Dendritic cell treated with granulocyte-macrophage colony-stimulating factor and Interleukin-4, amounts not matched to agents 40 ng/mL and 50 ng/mL, for 4 days (primary cell): Measurements from ENCODE around the gene FOXO6.

ENCODE experiments used
- H3K27ac Mint-ChIP-seq: one replicate; pipeline ENCODE4 v1.8.0; 2022; ENCODE audit warnings: mild to moderate bottlenecking, mixed read lengths
- H3K27me3 Mint-ChIP-seq: one replicate; pipeline ENCODE4 v1.8.0; 2022; ENCODE audit warnings: mild to moderate bottlenecking, mixed read lengths
- H3K36me3 Mint-ChIP-seq: one replicate; pipeline ENCODE4 v1.8.0; 2022; ENCODE audit warnings: low read depth, mixed read lengths
- H3K4me1 Mint-ChIP-seq: one replicate; pipeline ENCODE4 v1.8.0; 2022; ENCODE audit warnings: low read depth, mixed read lengths
- H3K4me3 Mint-ChIP-seq: one replicate; pipeline ENCODE4 v1.8.0; 2022; ENCODE audit warnings: mild to moderate bottlenecking, moderate library complexity, mixed read lengths
- H3K9me3 Mint-ChIP-seq: one replicate; pipeline ENCODE4 v1.8.0; 2022; ENCODE audit warnings: mixed read lengths
- intact Hi-C: fragments of 100-400 bp; cut with micrococcal nuclease; formaldehyde crosslinking; loops from one replicate; pipeline ENCODE4 v1.15.0; 2022

The FOXO6 gene

DNA sequence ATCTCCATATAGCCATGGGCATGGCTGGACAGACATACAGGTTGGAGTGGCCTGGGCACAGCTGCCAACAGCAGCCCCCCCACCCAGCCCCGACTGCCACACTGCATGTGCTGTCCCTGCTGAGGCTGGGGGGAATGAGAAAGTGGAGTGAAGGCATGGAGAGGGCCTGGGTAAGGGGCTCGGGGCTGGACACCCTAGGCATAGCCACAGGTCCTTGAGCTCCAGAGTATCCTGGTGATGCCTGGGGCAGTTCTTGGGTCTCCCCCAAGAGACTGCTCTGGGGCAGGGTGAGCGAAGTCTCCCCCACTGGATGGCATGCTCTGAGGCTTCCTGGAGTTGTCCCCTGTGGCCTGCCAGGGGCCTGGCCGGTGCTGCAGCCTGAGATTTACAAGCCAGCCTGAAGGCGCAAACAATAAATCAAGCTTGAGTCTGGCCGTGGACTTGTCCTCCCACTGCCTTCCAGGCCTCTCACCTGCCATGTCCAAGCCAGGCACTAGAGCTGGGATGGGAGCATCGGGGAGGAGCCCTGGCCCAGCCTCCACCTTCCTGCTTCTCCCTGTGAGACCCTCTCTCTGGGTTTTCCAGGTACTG is 53.6 kb downstream of the FOXO6 start:
- Mint-ChIP-seq H3K4me3 (no peak overlapping the region), H3K27ac (no peak overlapping the region), H3K36me3 (no peaks in the 10 kb centered on the region), H3K27me3 (peaks cover 21% of the 10 kb centered on the region), H3K4me1 (peaks cover 11% of the 10 kb centered on the region), H3K9me3 (no peaks in the 10 kb centered on the region)
- intact Hi-C loops = no loop called here

DNA sequence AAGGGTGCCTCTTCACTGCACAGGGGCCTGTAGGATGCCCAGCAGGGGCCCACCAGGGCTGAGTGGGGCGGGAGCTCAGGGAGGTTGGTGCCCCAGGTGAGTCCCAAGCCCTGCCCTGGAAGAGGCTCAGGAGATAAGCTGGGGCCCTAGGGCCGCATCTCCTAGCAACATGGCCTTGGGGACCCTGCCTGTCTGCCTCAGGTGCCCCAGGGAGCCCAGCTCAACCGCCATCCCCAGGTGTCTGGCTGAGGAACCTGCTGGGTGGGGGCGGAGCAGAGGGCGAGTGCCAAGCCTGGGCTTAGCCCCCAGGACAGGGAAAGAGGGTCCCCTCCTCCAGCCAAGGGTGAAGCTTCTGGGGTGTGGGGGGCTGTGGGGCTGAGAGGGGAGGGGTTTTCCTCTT is 54.8 kb downstream of the FOXO6 start:
- Mint-ChIP-seq H3K9me3 (no peaks in the 10 kb centered on the region), H3K27me3 (peaks cover 16% of the 10 kb centered on the region), H3K36me3 (no peaks in the 10 kb centered on the region), H3K4me1 (peaks cover 11% of the 10 kb centered on the region), H3K27ac (no peak overlapping the region), H3K4me3 (no peak overlapping the region)
- intact Hi-C loops = no loop called here

DNA sequence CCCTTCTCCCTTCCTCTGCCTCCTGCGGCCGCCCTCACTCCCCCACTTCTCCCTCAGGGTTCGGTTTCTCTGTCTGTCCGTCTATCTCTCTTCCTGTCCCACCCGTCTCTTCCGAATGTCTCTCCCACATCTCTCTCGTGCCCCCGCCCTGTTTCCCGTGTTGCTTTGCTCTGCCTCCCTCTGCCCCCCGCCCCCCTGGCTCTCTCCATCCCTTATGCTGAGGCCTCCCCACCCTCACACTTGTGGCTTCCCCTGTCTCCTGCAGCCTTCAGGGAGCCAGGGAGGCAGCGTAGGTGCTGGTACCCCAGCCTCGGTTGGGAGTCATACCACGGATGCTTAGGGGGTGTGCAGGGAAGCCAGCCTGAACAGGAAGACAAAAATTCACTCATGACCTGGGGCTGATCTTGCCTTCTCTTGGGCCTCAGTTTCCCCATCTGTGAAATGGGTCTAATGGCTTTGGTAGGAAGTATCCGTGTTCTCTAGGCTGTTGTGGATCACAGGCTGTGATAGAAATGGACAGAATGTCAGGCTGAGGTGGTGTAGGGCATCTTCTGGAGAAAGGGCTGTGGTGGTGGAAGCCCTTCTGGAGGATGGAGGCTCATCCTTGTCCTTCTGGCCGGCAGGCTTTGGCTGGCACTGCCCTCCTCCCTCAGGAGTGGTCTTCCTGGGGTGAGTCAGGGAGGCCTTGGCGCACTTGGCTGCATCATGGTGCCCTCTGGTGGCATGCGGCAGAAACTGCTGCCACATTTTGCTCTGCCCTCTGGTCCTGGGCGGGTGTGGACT is 55.5 kb downstream of the FOXO6 start:
- H3K4me1 Mint-ChIP-seq = peaks cover 11% of the 10 kb centered on the region
- H3K9me3 Mint-ChIP-seq = no peaks in the 10 kb centered on the region
- H3K36me3 Mint-ChIP-seq = no peaks in the 10 kb centered on the region
- no peak overlapping the region for H3K27ac Mint-ChIP-seq
- H3K27me3 Mint-ChIP-seq = peaks cover 16% of the 10 kb centered on the region
- intact Hi-C loops = loop anchor here (1.0 kb wide), 2 partner anchors 93 to 148 kb away; no protein-coding TSS in a partner anchor
- H3K4me3 Mint-ChIP-seq = no peak overlapping the region

DNA sequence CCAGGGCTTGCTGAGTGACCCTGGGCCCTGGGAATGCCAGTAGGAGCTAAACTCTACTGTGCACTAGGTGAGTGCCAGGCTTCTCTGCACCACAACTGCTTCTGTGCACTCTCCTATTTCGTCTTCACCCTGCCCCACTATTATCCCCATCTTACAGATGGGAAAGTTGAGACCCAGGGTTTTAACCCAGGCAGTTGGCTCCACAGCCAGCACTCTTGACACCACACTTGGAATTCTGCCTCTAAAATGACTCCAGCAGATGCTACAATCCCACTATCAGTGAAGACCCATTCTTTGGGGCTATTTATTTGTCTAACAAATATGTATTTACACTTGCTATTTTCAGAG is 56.1 kb downstream of the FOXO6 start:
- intact Hi-C loops = loop anchor here (1.0 kb wide), 2 partner anchors 94 to 149 kb away; no protein-coding TSS in a partner anchor
- Mint-ChIP-seq H3K36me3 (no peaks in the 10 kb centered on the region), H3K4me3 (no peak overlapping the region), H3K27ac (no peak overlapping the region), H3K4me1 (peaks cover 11% of the 10 kb centered on the region), H3K9me3 (no peaks in the 10 kb centered on the region), H3K27me3 (peaks cover 20% of the 10 kb centered on the region)

DNA sequence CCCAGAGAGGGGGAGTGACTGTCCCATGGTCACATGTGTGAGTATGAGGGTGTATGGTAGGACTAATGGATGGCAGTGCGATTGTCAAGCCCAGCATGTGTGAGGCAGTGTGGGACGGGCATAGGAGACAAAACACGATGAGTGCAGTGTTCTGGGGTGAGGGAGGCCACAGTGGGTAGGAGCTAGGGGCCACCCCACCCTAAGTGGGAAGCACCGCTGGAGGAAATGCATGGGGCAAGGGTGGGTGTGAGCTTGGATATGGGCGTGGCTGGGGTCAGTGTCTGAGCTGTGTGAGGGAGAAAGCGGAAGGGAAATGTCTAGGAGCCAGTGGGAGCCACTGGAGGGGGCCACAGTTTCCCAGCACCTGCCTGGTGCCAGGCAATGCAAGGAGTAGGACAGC is 56.5 kb downstream of the FOXO6 start:
- H3K9me3 Mint-ChIP-seq = no peaks in the 10 kb centered on the region
- peaks cover 22% of the 10 kb centered on the region for H3K27me3 Mint-ChIP-seq
- no peaks in the 10 kb centered on the region for H3K36me3 Mint-ChIP-seq
- H3K4me1 Mint-ChIP-seq = peaks cover 11% of the 10 kb centered on the region
- no peak overlapping the region for H3K27ac Mint-ChIP-seq
- intact Hi-C loops = loop anchor here (1.0 kb wide), 2 partner anchors 94 to 149 kb away; no protein-coding TSS in a partner anchor
- no peak overlapping the region for H3K4me3 Mint-ChIP-seq

DNA sequence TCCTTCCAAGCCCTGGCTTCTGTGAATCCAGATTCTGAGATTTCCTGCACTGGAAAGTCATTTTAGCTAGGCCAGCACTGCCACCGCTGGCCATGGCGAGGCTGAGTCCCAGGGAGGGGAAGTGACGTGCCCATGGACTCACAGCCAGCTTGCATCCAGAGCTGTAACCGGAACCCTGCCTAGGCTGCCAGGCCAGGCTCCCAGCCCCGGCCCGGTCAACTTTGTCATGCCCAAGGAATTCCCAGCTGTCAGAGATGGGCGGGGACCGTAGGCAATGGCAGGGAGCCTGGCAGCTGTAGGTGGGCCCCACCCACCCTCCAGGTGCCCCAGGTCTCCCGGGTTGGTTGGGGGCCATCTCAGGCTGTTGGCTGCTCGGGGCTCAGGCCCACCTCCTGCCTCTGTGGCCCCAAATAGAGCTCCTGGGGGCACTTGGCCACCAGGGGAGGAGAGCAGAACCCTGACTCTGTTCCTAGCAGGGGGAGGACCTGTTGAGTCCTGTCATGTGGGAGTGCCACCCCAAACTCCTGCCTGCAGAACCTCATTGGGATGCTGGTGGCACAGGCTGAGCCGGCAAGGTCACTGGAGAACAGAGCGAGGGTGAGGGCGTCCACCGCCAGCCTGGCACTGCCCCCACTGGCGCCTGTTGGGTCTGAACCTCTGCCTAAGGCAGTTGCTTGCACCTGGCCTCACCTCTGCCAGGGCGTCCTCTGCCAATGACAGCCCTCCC is 57.8 kb downstream of the FOXO6 start:
- Mint-ChIP-seq H3K27ac (no peak overlapping the region), H3K4me3 (no peak overlapping the region), H3K4me1 (peaks cover 11% of the 10 kb centered on the region), H3K36me3 (no peaks in the 10 kb centered on the region), H3K27me3 (peaks cover 19% of the 10 kb centered on the region), H3K9me3 (no peaks in the 10 kb centered on the region)
- intact Hi-C loops = no loop called here

DNA sequence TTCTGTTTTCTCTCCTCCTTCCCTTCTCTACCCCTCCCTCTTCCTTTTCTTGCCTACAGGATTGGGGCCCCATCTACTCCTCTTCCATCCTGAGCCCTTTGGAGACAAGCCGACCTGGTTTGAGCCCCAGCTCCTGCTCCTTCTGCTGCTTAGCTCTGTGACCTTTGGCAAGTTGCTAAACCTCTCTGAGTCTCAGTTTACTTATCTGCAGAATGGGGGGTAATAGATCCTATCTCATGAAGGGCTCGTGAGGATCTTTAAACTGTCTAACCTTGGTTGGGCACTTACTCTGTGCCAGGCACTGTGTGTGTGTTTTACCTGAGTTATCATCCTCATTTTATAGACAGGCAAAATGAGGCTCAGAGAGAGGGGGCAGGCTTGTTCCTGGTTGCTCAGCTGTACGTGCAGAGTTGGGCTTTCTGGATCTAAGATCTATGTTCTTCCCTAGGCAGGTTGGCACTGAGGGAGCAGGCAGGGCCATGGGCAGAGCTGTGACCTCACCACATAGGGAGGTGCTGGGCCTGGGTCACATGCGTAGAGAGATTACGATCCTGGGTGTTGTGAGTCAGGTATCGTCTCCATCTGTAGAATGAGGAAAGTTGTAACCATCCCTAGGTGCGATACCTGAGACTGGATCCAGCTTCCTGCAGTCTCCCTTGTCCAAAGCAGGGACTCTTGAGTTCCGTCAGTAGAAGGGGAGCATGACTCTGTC is 58.5 kb downstream of the FOXO6 start:
- H3K4me1 Mint-ChIP-seq = peaks cover 11% of the 10 kb centered on the region
- no peak overlapping the region for H3K27ac Mint-ChIP-seq
- peaks cover 19% of the 10 kb centered on the region for H3K27me3 Mint-ChIP-seq
- intact Hi-C loops = no loop called here
- H3K9me3 Mint-ChIP-seq = no peaks in the 10 kb centered on the region
- no peaks in the 10 kb centered on the region for H3K36me3 Mint-ChIP-seq
- no peak overlapping the region for H3K4me3 Mint-ChIP-seq

DNA sequence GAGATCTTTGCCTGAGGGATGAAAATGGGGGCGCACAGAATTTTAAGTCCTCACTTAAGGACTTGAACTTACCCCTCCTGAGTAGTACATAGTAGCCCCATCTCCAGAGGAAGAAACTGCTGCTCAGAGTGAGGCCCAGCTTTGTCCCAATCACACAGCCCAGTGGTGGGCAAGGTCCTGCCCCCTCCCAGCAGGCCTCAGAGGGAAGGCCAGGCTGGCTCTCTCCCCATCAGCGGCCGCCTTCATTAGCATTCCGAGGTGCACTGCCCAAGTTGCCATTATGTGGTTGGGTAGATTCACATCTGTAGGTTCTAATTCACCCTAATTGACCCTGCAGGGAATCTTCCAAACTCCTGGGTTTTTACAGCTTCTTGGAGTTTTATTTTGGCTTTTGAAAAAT is 59.1 kb downstream of the FOXO6 start:
- H3K27ac Mint-ChIP-seq = no peak overlapping the region
- H3K9me3 Mint-ChIP-seq = no peaks in the 10 kb centered on the region
- H3K36me3 Mint-ChIP-seq = no peaks in the 10 kb centered on the region
- no peak overlapping the region for H3K4me3 Mint-ChIP-seq
- peaks cover 19% of the 10 kb centered on the region for H3K27me3 Mint-ChIP-seq
- intact Hi-C loops = no loop called here
- H3K4me1 Mint-ChIP-seq = peaks cover 11% of the 10 kb centered on the region

DNA sequence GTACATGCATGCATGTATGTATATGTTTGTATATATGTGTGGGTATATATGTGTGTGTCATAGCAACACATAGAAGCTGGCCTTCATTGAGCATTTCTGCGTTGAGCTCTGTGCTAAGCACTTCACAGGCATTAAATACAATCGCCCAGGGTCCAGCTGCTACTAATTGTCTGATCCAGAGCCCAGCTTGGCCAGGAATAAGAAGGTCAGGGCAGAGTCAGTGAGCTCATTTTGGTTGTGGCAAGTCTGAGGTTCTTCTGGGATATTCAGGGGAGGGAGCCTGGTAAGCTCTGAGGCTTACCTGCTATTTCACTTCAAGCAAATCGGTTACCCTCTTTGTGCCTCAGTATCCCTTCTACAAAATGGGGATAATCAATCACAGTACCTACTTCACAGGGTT is 59.6 kb downstream of the FOXO6 start:
- Mint-ChIP-seq H3K27ac (no peak overlapping the region), H3K27me3 (peaks cover 19% of the 10 kb centered on the region), H3K9me3 (no peaks in the 10 kb centered on the region), H3K4me1 (peaks cover 11% of the 10 kb centered on the region), H3K36me3 (no peaks in the 10 kb centered on the region), H3K4me3 (no peak overlapping the region)
- intact Hi-C loops = no loop called here

DNA sequence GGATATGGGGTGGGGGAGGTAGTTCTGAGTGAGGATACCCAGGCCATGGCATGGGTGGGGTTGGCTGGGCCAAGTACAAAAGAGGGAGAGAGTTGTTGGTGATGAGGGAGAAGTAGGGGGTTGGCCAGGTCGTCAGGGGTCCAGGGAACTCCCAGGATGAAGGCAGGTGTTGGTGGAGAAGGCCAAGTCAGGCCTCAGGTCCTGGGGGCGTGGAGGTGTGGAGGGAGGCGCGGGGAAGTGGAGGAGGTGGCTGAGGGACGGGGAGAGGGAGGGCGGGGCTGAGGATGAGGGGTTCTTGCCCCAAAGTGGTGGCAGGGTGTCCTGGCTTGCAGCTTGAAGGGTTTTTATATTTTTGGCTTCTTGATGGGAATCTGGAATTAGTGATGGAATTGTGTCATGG is 61.1 kb downstream of the FOXO6 start:
- Mint-ChIP-seq H3K4me3 (no peak overlapping the region), H3K4me1 (peaks cover 14% of the 10 kb centered on the region), H3K9me3 (no peaks in the 10 kb centered on the region), H3K36me3 (no peaks in the 10 kb centered on the region), H3K27ac (no peak overlapping the region), H3K27me3 (peaks cover 12% of the 10 kb centered on the region)
- intact Hi-C loops = no loop called here

DNA sequence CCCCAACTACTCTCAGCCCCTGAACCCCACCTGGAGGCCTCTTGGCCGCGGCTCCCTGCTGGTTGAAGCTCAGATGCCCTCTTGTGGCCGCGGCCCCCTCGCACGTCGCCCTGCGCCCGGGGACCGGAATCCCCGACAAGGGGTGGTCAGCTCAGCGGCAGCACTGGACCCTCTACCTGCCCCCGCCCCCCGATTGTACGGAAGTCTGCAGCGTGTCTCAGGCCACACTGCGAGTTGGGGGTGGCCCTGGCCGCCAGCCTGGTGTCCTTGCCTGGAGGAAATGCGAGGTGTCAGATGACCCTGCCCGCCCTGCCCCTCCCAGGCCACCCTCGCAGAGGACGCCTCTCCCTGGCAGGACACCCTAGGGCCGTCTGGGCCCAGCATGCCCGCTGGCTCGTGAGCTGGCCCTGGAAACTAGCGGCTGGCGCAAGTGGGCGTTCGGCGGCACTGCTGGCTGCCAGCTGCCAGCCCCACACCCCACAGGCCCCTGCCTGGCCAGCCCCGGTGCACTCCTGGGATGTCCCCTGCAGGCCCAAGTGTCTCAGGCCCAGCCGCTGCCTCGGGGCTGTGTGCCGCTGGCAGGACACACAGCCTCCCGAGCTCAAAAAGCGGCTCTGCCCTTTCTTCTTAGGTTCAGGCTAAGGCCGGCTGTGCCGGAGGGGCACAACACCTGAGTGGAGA is 62.4 kb downstream of the FOXO6 start:
- Mint-ChIP-seq H3K27ac (no peak overlapping the region), H3K27me3 (peaks cover 9% of the 10 kb centered on the region), H3K36me3 (no peaks in the 10 kb centered on the region), H3K4me3 (no peak overlapping the region), H3K4me1 (peaks cover 16% of the 10 kb centered on the region), H3K9me3 (no peaks in the 10 kb centered on the region)
- intact Hi-C loops = no loop called here

DNA sequence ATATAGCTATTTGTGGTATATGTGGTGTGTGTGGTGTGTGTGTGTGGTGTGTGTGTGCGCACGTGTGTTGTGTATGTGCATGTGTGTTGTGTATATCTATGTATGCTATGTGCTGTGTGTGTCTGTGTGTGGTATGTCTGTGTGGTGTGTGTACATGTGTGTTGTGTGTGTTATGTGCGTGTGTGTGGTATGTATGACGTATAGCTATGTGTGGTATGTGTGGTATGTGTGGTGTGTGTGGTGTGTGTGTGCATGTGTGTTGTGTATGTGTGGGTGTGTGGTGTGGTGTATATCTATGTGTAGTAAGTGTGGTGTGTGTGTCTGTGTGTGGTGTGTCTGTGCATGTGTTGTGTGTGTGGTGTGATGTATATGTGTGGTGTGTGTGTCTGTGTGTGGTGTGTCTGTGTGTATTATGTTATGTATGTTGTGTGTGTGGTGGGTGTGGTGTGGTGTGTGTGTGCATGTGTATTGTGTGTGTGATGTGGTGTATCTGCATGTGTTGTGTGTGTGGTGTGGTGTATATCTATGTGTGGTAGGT is 63.4 kb downstream of the FOXO6 start:
- H3K27ac Mint-ChIP-seq = no peak overlapping the region
- no peaks in the 10 kb centered on the region for H3K36me3 Mint-ChIP-seq
- peaks cover 25% of the 10 kb centered on the region for H3K4me1 Mint-ChIP-seq
- no peaks in the 10 kb centered on the region for H3K9me3 Mint-ChIP-seq
- no peak overlapping the region for H3K4me3 Mint-ChIP-seq
- intact Hi-C loops = no loop called here
- peaks cover 9% of the 10 kb centered on the region for H3K27me3 Mint-ChIP-seq

DNA sequence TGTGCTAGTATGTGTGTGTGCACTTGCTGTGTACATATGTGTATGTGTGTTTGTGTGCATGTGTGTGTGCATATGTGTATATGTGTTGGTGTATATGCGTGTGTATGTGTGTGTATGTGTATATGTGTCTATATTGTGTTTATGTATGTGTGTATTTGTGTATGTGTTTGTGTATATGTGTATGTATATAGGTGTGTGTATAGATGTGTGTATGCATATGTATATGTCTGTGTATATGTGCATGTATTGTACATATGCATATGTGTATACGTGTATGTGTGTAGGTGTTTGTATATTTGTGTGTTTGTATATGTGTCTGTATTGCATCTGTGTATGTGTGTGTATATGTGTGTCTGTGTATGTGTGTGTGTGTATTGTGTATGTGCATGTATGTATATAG is 64.1 kb downstream of the FOXO6 start:
- H3K4me3 Mint-ChIP-seq = no peak overlapping the region
- H3K27ac Mint-ChIP-seq = no peak overlapping the region
- H3K9me3 Mint-ChIP-seq = no peaks in the 10 kb centered on the region
- H3K27me3 Mint-ChIP-seq = peaks cover 9% of the 10 kb centered on the region
- no peaks in the 10 kb centered on the region for H3K36me3 Mint-ChIP-seq
- intact Hi-C loops = no loop called here
- peaks cover 25% of the 10 kb centered on the region for H3K4me1 Mint-ChIP-seq
